DMS53 (cell line): ENCODE data around the gene NRG3.
"Not testable (repeated sequence)": the region's sequence is repeated elsewhere in the genome, so short reads cannot be mapped to it uniquely, and the experiment has no call there.

ENCODE experiments used
- DNase-seq: peaks from one replicate; lab custom pipeline; 2025; lab: John Stamatoyannopoulos, UW

The NRG3 gene

DNA sequence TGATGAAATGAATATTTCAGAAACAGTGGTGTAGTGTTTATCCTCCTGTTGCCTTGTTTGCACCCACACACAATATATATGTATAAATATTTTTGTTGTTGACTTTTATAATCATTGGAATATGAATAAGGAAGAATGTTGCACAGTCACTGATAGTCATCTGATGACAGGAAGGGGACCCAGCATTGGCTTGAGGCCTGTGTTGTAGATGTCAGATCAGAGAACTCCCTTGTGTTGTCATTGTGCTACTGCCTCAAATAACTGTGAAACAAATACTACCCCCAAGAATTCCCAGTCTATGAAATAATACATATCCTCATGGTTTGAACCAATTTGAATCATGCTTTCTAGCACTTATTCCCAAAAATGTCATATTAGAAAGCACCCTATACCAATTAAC is 84.0 kb downstream of the NRG3 start:
- no peak for DNase-seq

DNA sequence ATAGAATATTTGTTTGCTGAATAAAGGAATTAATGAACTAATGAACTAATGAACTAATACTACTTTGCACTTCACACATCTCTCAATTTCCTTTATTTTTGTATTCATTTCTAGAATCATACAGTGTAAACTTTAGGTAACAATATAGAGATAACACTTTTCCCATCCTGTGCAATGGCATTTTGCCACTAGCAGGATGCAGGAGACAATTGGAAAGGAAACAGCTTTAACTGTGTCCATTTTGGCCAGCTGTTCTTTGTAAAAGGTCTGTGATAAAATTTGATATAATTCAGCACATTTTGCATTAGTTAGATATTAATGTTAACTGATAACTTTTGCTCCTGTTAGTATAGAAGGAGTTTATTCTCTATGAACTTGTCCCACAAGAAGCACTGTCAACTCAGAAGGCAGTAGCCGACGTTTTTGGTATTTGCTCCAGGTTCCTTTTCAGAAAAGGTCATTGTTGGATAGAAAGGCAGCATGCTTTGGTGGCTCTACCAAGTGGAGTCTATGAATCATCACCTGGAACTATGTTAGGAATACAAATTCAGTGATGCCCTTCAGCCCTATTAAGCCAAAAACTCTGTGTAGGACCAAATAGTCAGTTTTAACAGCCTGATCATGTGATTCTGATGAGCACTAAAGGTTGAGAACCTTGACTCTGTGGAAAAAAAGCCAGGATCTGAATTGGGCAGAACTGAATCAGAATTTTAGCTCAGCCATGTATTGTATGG is 86.6 kb downstream of the NRG3 start:
- no peak for DNase-seq

DNA sequence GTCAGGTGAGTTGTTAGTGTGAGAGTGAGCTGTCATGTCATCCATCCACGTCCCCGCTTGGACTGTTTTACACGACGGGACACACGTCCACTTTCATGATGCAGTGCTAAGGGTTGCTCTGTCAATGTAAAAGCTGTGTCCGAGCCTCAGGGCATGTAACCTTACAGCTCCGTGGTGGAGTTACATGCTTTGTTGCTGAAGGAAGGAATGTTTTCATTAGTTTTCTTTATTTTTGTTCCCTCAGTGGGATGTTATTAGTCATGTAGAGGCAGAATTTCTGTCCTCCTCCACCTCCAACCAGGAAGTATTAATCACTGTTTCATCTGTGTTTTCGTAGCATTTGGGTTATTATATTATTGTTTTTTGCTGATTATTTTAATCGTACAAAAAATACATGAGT is 88.6 kb downstream of the NRG3 start:
- peak; percentile 30 for DNase-seq

DNA sequence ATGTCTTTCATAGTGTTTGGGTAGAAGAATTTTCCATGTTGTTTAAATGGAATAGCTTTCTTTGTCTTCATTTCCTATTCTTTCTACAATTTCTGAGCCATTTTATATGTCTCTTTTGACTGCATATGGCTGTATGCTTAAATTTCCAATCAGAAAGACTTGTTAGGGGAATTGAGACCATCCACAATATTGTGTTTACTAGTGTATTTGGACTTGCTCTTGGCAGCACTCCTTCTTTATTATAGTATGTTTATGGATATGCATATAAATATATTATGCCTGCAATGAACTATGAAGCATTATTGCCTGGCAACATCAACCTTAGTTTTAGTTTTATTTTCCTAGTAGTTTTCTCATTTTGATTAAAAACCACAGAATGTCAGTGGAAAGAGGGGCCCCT is 92.7 kb downstream of the NRG3 start:
- DNase-seq, result no peak

DNA sequence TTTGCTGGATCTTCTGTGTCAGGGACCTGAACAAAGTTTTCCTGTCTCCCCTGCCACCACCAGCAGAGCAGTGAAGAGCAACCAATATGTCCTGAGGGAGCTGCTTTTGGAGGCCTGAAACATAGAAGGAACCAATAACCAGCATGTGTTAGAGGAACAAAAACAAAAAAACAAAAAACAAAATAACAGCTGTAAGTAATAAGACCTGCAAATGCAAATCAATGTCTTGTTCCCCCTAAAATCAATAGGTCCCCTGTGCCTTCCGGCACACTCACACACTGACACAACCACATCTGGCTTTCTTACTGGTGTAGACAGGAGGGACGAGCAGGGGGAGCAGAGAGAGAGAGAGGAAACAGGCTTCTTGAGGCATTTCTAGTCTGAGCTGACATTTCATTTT is 94.1 kb downstream of the NRG3 start:
- DNase-seq, result peak; percentile 19

DNA sequence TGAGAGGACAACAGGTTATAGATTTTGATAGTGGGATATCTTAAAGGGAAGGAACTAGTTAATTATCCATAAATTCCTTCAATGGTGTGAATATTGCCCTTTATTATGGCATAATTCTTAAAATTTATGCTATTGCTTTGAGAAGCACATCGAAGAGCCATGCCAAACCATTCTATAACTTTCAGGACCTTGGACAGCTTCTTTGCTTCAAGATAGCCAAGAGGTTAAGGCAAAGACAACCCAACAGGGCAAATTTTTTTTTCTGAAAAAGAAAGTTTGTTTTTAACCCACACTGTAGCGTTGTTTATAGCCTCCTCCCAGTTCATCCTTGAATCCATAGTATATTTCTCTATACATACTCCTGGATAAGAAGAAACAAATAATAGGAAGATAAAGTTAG is 103.2 kb downstream of the NRG3 start:
- peak; percentile 35 for DNase-seq

DNA sequence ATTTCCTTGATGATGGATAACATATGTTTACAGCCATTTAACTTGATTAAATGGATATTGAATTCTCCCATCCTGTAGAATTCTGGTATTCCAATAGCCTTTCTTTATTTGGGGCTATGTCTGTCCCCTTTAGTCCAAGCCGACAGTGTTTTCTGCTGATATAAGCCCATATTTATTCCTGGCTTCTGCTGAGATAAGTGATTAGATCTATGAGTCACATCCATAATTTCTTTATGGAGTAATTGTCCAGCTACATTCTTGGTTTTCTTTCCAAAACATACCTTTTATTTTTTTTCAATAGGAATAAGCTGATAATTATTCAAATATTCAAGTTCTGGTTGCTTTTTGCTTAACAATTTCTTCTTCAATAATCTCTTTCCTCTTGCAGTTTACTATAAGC is 106.7 kb downstream of the NRG3 start:
- no peak for DNase-seq

DNA sequence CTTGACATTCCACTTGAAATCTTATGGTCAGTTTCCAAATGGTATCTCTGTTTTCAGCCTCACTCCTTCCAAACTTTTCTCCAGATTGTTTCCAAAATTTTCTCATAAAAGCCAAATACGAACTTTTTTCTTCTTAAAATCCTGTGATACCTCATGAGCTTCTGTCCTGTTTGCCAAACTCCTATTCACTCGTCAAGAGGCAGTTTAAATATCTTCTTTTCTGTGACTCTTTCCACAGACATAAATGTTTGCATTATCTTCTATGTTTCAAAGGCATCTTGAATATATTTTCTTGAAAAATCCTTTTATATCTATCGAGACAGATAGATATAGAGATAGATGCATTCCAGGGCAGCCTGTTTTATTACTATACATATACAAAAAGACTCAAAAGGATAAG is 109.4 kb downstream of the NRG3 start:
- DNase-seq, result no peak

DNA sequence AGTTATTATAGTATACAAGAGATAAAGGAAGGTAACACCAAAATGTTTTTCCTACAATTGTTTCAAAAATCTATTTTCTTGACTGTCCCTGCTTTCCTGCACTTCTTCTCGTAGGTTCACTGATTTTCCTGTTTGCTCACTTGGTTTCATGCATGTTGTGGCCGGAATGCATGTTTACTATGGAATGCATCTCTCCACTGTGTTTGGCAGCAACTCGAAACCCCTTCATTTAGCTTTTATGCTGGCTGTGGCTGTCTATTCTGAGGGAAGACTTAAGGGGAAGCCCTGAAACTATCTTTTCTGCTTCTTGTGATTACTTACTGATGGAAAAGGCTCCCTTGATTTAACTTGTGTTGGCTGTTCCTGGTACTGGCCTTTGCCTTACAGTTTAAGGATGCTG is 120.3 kb downstream of the NRG3 start:
- no peak for DNase-seq

DNA sequence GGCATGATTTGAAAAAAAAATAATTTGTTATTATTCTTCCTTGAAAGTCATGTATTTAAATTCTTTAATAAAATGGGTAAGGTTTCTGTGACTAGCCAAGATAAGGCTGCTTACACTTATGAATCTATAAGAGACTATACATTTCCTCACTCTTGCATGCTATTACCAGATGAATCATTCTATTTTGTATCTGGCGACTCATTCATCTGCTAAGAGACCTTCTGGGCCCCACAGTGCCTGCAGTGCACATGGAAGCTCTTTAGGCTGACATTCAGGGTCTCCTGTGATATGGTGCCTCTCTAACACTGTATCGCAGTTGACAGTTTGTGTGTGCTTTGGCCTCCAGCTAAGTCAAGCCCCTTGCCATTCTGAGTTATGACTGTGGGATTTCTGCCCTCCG is 121.9 kb downstream of the NRG3 start:
- no peak for DNase-seq

DNA sequence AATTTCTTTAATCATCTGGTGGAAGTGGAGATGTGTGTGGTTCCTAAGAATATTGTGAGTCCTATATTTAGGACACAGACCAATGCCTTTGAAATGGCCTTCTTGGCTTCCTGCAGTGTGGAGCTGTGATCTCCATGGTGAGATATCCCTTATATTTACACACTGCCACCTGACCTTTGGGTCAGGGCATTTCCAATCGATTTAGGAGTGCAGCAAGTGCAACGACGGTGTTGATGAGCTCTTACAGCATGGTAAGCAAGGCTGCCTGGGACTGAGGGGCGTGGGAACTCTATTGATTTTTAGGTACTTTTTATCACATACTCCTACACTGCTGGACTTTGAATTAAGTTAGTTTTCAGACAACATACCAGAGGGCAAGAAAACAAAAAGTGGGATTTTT is 146.0 kb downstream of the NRG3 start:
- DNase-seq, result no peak

DNA sequence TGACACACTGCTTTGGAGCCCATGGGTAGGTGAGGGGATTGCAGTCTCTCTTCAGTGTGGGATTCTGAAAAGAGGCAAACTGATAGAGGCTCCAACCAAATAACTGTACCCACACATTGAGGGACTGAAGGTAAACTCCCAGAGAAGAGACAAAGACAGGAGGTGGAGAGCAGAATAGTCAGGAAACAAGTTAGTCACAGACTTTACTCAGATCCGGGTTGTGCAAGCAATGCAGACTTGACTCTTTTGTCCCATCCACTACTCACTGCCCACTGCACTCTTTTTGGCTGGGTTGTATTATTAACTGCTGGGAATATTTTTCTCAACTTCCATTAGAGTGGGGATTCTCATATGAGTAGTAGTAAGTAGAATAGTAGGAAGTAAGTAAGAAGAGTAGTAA is 152.7 kb downstream of the NRG3 start:
- no peak for DNase-seq

DNA sequence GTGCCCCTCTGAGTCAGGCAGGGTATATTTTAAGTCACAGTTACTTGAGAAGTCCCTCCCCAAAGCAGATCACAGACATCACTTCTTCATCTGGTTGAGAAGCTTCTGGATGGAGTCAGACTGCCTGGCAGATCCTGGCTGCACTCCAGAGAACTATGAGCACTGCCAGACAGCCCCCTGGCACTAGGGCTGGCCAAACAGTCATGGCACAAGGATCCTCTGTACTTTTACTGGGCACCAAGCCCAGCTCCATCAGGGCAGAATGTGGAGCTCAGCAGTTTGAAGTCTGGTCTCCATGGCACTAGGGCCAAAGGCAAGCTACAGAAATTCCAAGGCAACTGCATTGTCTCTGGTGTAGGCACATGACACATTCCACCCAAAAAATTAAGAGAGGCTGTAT is 162.1 kb downstream of the NRG3 start:
- no peak for DNase-seq

DNA sequence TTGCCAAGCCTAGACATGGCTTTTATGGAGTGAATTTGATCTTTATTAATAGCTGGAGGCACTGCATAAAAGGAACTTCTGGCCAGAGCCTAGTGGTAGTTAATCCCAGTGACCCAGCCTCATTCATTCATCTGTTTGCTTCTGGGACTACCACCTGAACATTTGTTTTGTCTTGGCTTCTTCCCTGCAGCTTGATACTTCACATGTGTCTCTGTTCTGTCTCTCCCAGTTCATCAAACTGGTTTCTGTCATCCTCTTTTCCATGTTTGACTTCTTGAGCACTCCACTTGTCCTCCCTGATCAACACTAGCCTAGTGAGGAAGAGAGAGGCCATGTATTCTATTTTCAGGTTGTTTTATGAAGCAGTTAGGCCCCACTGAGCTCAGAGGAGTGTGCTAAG is 163.6 kb downstream of the NRG3 start:
- no peak for DNase-seq

DNA sequence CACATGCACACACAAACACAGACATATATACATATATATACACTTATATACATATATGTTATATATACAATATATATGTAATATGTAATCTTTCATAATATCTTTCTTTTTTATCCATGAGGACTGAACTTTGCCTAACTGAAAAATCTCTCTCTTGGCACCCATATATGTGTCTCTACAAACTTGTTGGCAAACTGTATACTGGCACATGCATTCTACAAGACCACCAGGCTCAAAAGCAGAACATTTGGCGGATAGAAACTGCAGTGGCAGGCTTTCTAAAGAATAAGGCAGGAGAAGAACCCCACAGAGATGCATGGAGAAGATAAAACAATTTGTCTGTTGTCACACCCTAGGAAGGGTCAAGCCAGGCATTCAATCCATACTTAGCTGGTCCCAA is 165.3 kb downstream of the NRG3 start:
- DNase-seq, result no peak

DNA sequence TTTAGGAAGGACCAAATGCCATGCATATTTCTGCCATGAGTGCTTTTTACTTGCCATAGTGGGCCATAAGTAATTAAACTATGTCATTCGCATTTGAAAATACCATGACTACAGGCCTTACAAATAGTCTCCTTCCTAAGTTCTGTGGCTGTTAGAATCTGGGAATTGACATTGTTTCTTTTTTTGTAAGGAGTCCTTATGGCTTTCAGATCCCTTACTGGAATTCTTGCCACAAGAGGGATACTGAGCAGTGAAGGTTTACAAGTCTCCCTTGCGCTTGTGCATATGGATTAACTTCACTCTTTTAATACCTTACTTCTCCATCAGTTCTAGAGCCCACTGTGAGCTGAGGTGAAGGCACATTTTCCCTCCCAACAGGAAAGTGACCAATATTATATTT is 166.0 kb downstream of the NRG3 start:
- no peak for DNase-seq

DNA sequence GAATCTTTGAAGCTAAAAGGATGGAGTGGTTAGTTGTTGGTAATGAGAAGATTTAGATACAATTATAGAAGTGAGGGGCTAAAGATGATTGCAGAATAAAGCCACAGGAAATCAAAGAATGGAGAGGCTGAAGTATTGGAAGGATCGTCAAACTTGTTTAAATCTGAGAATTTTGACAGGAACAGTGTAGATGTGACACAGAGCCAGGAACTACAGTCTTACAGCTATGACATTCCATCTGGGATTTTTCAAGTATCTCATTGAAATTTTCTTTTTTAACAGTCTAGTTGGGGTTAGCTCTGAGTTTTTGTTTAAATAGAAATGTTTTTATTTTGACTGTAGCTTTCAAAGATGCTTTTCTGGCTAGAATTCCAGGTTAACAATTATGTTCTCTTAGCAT is 181.4 kb downstream of the NRG3 start:
- no peak for DNase-seq

DNA sequence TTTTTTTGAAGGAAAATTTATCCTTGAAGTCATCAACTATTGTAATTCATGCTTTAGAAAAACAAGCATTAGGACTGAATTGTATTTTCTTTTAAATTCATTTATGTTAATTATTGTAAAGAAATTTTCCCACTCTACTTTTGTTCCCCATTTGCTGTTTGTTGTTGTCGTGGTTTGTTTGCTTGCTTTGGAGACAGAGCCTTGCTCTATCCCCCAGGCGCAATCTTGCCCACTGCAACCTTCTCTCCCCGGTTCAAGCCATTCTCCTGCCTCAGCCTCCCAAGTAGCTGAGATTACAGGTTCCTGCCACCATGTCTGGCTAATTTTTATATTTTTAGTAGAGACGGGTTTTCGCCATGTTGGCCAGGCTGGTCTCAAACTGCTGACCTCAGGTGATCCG is 192.2 kb downstream of the NRG3 start:
- not testable (repeated sequence) for DNase-seq

DNA sequence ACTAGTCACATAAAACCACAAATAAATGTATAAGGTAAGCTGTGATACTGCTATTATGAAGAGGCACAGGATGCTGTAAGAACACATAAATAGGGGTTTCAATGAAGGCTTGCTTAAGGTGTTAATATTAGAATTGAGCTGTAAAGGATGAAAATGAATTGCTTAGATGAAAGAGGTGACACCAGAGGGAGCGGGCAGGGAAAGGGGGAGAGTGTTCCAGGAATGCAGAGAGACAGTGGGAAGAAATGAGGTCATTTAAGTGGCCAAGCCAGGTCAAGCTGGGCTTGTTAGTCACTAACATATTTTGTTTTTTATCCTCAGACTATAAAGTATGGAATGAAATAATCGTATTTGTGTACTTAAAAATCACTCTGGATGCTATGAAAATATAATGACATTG is 193.5 kb downstream of the NRG3 start:
- DNase-seq, result no peak

DNA sequence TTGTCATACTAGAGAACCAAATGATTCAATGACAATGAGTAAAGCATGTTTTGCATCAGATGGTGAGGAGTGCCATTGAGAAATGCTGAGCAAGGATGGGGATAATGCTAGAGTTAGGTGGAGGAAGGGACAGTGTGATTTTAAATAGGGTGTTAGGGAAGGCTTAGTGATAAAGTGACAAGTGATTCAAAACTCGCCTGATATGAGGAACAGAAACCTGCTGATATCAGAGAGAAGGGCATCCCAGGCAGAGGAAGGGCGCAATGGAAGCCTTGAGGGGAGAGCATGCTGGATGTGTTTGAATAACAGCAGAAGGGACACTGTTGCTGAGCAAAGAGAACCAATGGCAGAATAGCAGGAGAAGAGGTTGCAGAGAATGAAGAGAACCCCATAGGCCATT is 196.2 kb downstream of the NRG3 start:
- no peak for DNase-seq

DNA sequence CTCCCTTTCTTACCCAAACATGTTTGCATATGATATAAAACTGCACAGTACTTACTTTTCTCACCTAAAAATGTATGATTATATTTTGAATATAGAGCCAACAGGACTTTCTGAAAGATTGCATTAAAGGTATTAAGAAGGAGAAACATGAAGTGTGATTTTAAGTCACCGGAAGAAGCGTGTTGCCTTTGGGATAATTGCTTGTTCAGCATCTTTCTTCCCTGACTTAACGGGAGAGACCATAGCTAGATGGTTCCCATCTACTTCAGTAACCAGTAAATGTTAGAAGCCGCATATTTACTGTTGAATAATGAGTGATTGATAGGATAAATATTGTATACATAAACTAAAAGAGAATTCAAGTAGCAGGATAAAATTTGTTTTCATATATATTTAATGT is 197.1 kb downstream of the NRG3 start:
- no peak for DNase-seq

DNA sequence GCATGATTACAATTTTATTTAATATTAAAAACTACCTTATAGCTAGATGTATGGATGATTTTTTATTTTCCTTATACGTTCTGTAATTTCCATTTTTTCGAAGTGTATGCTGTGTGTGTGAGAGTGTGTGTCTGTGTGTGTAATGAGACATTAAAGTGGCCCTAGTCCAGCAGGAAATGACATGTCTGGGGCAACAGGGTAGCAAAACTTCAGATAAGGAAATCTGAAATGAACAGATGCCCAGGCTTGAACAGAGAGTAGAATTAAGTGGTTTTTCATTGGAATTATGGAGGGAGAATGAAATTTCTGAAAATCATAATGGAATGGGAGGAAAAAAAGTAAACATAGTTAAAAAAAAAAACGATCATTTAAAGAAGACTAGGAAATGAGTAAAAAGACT is 200.6 kb downstream of the NRG3 start:
- DNase-seq, result no peak

DNA sequence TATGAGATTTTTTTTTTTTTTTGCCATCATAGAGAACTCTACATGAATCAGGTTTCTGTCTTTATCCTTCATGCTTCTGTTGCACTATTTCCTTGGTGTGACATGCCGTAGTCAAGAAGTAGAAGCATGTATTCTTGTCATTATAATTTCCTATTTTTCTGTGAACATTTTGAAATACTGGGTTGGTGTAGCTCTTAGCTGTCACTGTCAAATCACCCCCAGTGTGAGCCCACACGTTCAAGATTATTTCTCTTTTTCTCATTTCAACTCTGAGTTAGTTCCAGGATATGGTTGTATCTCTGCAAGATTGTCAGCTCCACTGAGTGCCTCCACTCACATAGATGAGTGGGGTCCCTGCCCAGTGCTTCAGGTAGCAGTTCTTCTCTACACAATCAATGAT is 209.5 kb downstream of the NRG3 start:
- no peak for DNase-seq

DNA sequence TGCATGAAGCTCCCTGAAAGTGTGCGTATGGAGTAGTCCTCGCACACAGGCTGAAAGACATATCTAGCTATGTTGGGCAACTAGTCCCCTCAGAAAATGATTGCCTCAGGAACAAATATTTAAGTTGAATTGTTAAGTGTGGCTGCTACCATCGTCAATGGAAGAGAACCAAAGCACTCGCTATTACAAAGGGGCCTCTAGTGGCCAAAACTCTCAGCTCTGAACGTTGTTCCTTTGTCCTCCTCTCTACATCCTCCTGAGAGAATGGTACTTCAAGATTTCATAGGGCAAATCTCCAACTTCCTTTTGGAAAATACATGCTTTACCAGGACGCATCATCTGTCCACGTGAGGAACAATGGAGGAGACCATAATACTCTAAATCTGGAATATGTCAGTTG is 209.9 kb downstream of the NRG3 start:
- peak; percentile 7 for DNase-seq

DNA sequence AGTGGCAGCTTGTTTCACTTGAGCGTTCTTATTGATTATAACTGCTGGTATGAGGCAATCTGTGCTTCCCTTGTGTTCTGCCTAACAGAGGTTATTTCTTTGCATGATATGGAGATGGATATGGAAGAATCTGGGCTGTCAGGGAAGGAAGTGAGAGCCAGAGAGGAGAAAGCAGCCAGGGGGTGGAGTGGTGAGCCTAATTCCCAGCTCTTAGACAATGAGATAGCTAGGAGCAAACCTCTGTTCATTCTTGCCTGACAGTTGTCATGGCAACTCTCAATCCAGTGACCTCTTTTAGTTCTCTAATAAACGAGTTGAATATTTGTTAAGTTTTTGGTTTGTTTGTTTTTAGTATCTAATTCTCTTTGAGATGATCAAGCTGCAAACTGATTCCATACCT is 214.3 kb downstream of the NRG3 start:
- DNase-seq, result peak; percentile 67
